ENCODE measurements around the gene SUPT3H. TPM values are rescaled to one million over a fixed set of nuclear protein-coding genes. Genes with fewer than 3 reads are reported as not detected.
A peak's percentile ranks its signal among the peaks of the same experiment; 100 is the strongest.

The SUPT3H gene
- polyA plus RNA-seq, 3 donors, result 2.4 to 3.5 (median 2.5) TPM

GRCh38 chr6:44841829-44842228 is 535.9 kb downstream of the SUPT3H start:
- H3K27me3 Mint-ChIP-seq (ENCODE audit: low read depth in 3 of 3), result peaks cover 0 to 2% (median 0%) of the 10 kb centered on the region in 3 donors
- no peak overlapping the region for H2AFZ ChIP-seq (ENCODE audit: insufficient read depth, low read depth, low read length, poor library complexity, severe bottlenecking)
- H3K9me3 ChIP-seq (replicated peaks in 1 of 2; ENCODE audit: control insufficient read depth in 1 of 2, insufficient read depth in 1 of 2, low read length in 2 of 2), result no peaks in the 10 kb centered on the region
- no peaks in the 10 kb centered on the region for H3K36me3 ChIP-seq (replicated peaks in 1 of 2; ENCODE audit: control insufficient read depth in 1 of 2, insufficient read depth in 2 of 2, low read length in 2 of 2)
- H3K9me3 Mint-ChIP-seq, result peaks cover 0 to 2% (median 0%) of the 10 kb centered on the region in 7 donors
- no peaks in the 10 kb centered on the region for H3K27me3 ChIP-seq (ENCODE audit: control insufficient read depth in 2 of 2, insufficient read depth in 2 of 2, low read length in 2 of 2)
- DNase-seq, result no peak
- H3K9ac ChIP-seq (ENCODE audit: insufficient read depth, low read length, poor library complexity, severe bottlenecking), result no peak overlapping the region
- H3K27ac ChIP-seq (ENCODE audit: low read depth in 1 of 2, low read length in 2 of 2), result no peak overlapping the region
- no peak overlapping the region for H3K4me3 Mint-ChIP-seq
- H3K4me2 ChIP-seq (replicated peaks; ENCODE audit: extremely low read depth, low read length, poor library complexity, severe bottlenecking), result no peak overlapping the region
- H4K20me1 ChIP-seq (ENCODE audit: insufficient read depth, low read length), result no peaks in the 10 kb centered on the region
- peak overlapping the region in 1 of 7 donors; percentile 30 for H3K27ac Mint-ChIP-seq
- H3K36me3 Mint-ChIP-seq, result no peaks in the 10 kb centered on the region
- no CpG with 5 or more reads among the region's 1 CpG for WGBS (ENCODE audit: insufficient coverage)
- H3K4me1 ChIP-seq (ENCODE audit: control insufficient read depth in 1 of 2, insufficient read depth in 2 of 2, low read length in 2 of 2), result peaks cover 0 to 3% of the 10 kb centered on the region in 2 donors
- peaks cover 2% of the 10 kb centered on the region for H3K4me1 Mint-ChIP-seq
- intact Hi-C loops (cut with micrococcal nuclease), result no loop called here
- no peak for TF ChIP-seq CTCF (IDR thresholded peaks at IDR 0.05)
- no peaks in the 10 kb centered on the region for H3K79me2 ChIP-seq (ENCODE audit: insufficient read depth, low read length)
- no peak overlapping the region for H3K4me3 ChIP-seq (replicated peaks in 1 of 3; ENCODE audit: low read depth in 2 of 3, low read length in 3 of 3)

GRCh38 chr6:44837741-44838140 is 540.0 kb downstream of the SUPT3H start:
- TF ChIP-seq CTCF (IDR thresholded peaks at IDR 0.05), result no peak
- H3K4me3 ChIP-seq (replicated peaks in 1 of 3; ENCODE audit: low read depth in 2 of 3, low read length in 3 of 3), result no peak overlapping the region
- no peak overlapping the region for H3K9ac ChIP-seq (ENCODE audit: insufficient read depth, low read length, poor library complexity, severe bottlenecking)
- H4K20me1 ChIP-seq (ENCODE audit: insufficient read depth, low read length), result no peaks in the 10 kb centered on the region
- Mint-ChIP-seq H3K9me3 (peaks cover 0 to 2% (median 0%) of the 10 kb centered on the region in 7 donors), H3K36me3 (no peaks in the 10 kb centered on the region), H3K27me3 (ENCODE audit: low read depth in 3 of 3) (no peaks in the 10 kb centered on the region), H3K4me3 (no peak overlapping the region), H3K4me1 (peaks cover 2% of the 10 kb centered on the region), H3K27ac (no peak overlapping the region)
- no peaks in the 10 kb centered on the region for H3K79me2 ChIP-seq (ENCODE audit: insufficient read depth, low read length)
- H3K4me2 ChIP-seq (replicated peaks; ENCODE audit: extremely low read depth, low read length, poor library complexity, severe bottlenecking), result no peak overlapping the region
- no peaks in the 10 kb centered on the region for H3K36me3 ChIP-seq (replicated peaks in 1 of 2; ENCODE audit: control insufficient read depth in 1 of 2, insufficient read depth in 2 of 2, low read length in 2 of 2)
- no peaks in the 10 kb centered on the region for H3K9me3 ChIP-seq (replicated peaks in 1 of 2; ENCODE audit: control insufficient read depth in 1 of 2, insufficient read depth in 1 of 2, low read length in 2 of 2)
- H2AFZ ChIP-seq (ENCODE audit: insufficient read depth, low read depth, low read length, poor library complexity, severe bottlenecking), result no peak overlapping the region
- H3K27ac ChIP-seq (ENCODE audit: low read depth in 1 of 2, low read length in 2 of 2), result no peak overlapping the region
- no peaks in the 10 kb centered on the region for H3K27me3 ChIP-seq (ENCODE audit: control insufficient read depth in 2 of 2, insufficient read depth in 2 of 2, low read length in 2 of 2)
- WGBS (ENCODE audit: insufficient coverage), result no CpG with 5 or more reads among the region's 1 CpG
- DNase-seq, result no peak
- peaks cover 0 to 3% of the 10 kb centered on the region in 2 donors for H3K4me1 ChIP-seq (ENCODE audit: control insufficient read depth in 1 of 2, insufficient read depth in 2 of 2, low read length in 2 of 2)
- intact Hi-C loops (cut with micrococcal nuclease), result no loop called here
